IMR-90 (cell line): Measurements from ENCODE around the gene TARS3. TPM values are rescaled to one million over a fixed set of nuclear protein-coding genes. Genes with fewer than 3 reads are reported as not detected.
A peak's percentile ranks its signal among the peaks of the same experiment; 100 is the strongest.

Experiments
- ATAC-seq: fragments of 200-7000 bp; cut with Tn5 transposase; 2 replicates; pipeline ENCODE4 v1.9.1; 2020; ENCODE audit warnings: low read depth, mild to moderate bottlenecking, moderate library complexity
- BruUV-seq: library from RNA; stranded (reverse); fragments of 400-500 nt; replicated peaks from 2 replicates; lab custom pipeline; 2021; lab: Mats Ljungman, UMichigan
- CTCF ChIA-PET: fragments of 300-600 bp; formaldehyde crosslinking; extraction: SDS; loops from one replicate; lab custom pipeline; 2021; ENCODE audit warnings: antibody characterized with exemption; lab: Yijun Ruan, JAX
- POLR2A ChIA-PET: fragments of 300-600 bp; sonication (Branson Sonifier 250); formaldehyde crosslinking; loops from one replicate; lab custom pipeline; 2022; ENCODE audit warnings: antibody characterized with exemption; ENCODE audit not compliant: unreplicated experiment; lab: Charles Lee
- DNase-seq: peaks from one replicate; pipeline ENCODE4 v3.0.0; 2013
- H2AFZ ChIP-seq: replicated peaks from 2 replicates; pipeline ENCODE3; 2013; ENCODE audit warnings: low read length, mild to moderate bottlenecking; ENCODE audit not compliant: poor library complexity
- H2AK5ac ChIP-seq: 2 replicates; pipeline ENCODE4 v1.6.1; 2013; ENCODE audit warnings: low read depth, low read length, inconsistent platforms
- H2AK9ac ChIP-seq: replicated peaks from 2 replicates; pipeline ENCODE3; 2013; ENCODE audit warnings: mild to moderate bottlenecking, low read depth, low read length, moderate library complexity; ENCODE audit not compliant: poor library complexity
- H2BK120ac ChIP-seq: 2 replicates; pipeline ENCODE4 v1.6.1; 2013; ENCODE audit warnings: low read depth, low read length, inconsistent platforms
- H2BK15ac ChIP-seq: 3 replicates; pipeline ENCODE4 v1.6.1; 2013; ENCODE audit warnings: low read depth, low read length, inconsistent platforms
- H2BK20ac ChIP-seq: 2 replicates; pipeline ENCODE4 v1.6.1; 2013; ENCODE audit warnings: low read depth, mild to moderate bottlenecking, inconsistent platforms, low read length, moderate library complexity
- H2BK5ac ChIP-seq: 2 replicates; pipeline ENCODE4 v1.6.1; 2013; ENCODE audit warnings: mild to moderate bottlenecking, low read depth, low read length, inconsistent platforms; ENCODE audit not compliant: poor library complexity, severe bottlenecking
- H3K14ac ChIP-seq: replicated peaks from 2 replicates; pipeline ENCODE4 v1.6.1; 2013; ENCODE audit warnings: low read depth, low read length, inconsistent platforms
- H3K18ac ChIP-seq: 2 replicates; pipeline ENCODE4 v1.6.1; 2013; ENCODE audit warnings: low read depth, low read length, control low read depth
- H3K23ac ChIP-seq: 2 replicates; pipeline ENCODE4 v1.6.1; 2013; ENCODE audit warnings: low read depth, low read length, inconsistent platforms
- H3K27ac ChIP-seq: 2 replicates; pipeline ENCODE4 v1.5.1; 2013; ENCODE audit warnings: mild to moderate bottlenecking, control low read depth, low read length; ENCODE audit not compliant: insufficient read depth
- H3K27me3 ChIP-seq: 2 replicates; pipeline ENCODE4 v1.6.1; 2013; ENCODE audit warnings: low read length; ENCODE audit not compliant: control insufficient read depth, insufficient read depth
- H3K36me3 ChIP-seq: 2 replicates; pipeline ENCODE4 v1.6.1; 2013; ENCODE audit warnings: low read length, mixed read lengths; ENCODE audit not compliant: control insufficient read depth, insufficient read depth
- H3K4ac ChIP-seq: 2 replicates; pipeline ENCODE4 v1.6.1; 2013; ENCODE audit warnings: low read depth, low read length, inconsistent platforms
- H3K4me1 ChIP-seq: 2 replicates; pipeline ENCODE4 v1.6.1; 2013; ENCODE audit warnings: low read length, mixed read lengths; ENCODE audit not compliant: control insufficient read depth, insufficient read depth
- H3K4me2 ChIP-seq: 2 replicates; pipeline ENCODE4 v1.6.1; 2013; ENCODE audit warnings: low read depth, mild to moderate bottlenecking, control low read depth, low read length, moderate library complexity
- H3K4me3 ChIP-seq: 2 replicates; pipeline ENCODE4 v1.5.1; 2013; ENCODE audit warnings: low read depth, mild to moderate bottlenecking, control low read depth, low read length, moderate library complexity; ENCODE audit not compliant: insufficient read depth
- H3K56ac ChIP-seq: 2 replicates; pipeline ENCODE4 v1.6.1; 2013; ENCODE audit warnings: low read length, inconsistent platforms; ENCODE audit not compliant: insufficient read depth; ENCODE audit errors: extremely low read depth
- H3K79me1 ChIP-seq, 2 experiments: 2 replicates each; pipeline ENCODE4 v1.6.1; 2013; ENCODE audit warnings: low read length in 2 of 2, inconsistent platforms in 1 of 2, low read depth in 1 of 2
- H3K9ac ChIP-seq: 2 replicates; pipeline ENCODE4 v1.6.1; 2013; ENCODE audit warnings: low read depth, low read length, control low read depth
- H3K9me1 ChIP-seq: 2 replicates; pipeline ENCODE4 v1.6.1; 2013; ENCODE audit warnings: low read length, inconsistent platforms; ENCODE audit not compliant: insufficient read depth
- H3K9me3 ChIP-seq: 2 replicates; pipeline ENCODE4 v1.6.1; 2013; ENCODE audit warnings: low read length; ENCODE audit not compliant: control insufficient read depth, insufficient read depth
- H4K20me1 ChIP-seq: 2 replicates; pipeline ENCODE4 v1.6.1; 2013; ENCODE audit warnings: low read length, inconsistent platforms; ENCODE audit not compliant: insufficient read depth
- H4K5ac ChIP-seq: 2 replicates; pipeline ENCODE4 v1.6.1; 2013; ENCODE audit warnings: mild to moderate bottlenecking, low read depth, low read length, control low read depth
- H4K8ac ChIP-seq, 2 experiments: 2 replicates each; pipeline ENCODE4 v1.6.1; 2013; ENCODE audit warnings: low read depth in 2 of 2, low read length in 2 of 2, control low read depth in 1 of 2, inconsistent platforms in 1 of 2
- H4K91ac ChIP-seq: 2 replicates; pipeline ENCODE4 v1.6.1; 2013; ENCODE audit warnings: low read depth, low read length, inconsistent platforms; ENCODE audit not compliant: insufficient read depth
- BHLHE40 ChIP-seq: fragments of 150-350 bp; IDR thresholded peaks from 2 replicates; pipeline ENCODE4 v1.6.1; 2016; ENCODE audit warnings: mild to moderate bottlenecking, low read depth, low read length
- SMC3 ChIP-seq: fragments of 150-350 bp; IDR thresholded peaks from 2 replicates; pipeline ENCODE4 v1.6.1; 2016; ENCODE audit warnings: low read depth, mild to moderate bottlenecking, antibody characterized with exemption, low read length, moderate library complexity
- WGBS, 2 experiments: methylation state at CpG; one replicate each; pipeline versions ENCODE4 v1.1.5 to v1.1.7; 2013; ENCODE audit warnings: missing lambda C conversion rate in 2 of 2; ENCODE audit not compliant: insufficient read length in 1 of 2; ENCODE audit errors: extremely low coverage in 2 of 2; 5-methylcytosine and 5-hydroxymethylcytosine counted together
- dilution Hi-C: fragments of 300-500 bp; cut with HindIII; formaldehyde crosslinking; loops from one replicate; pipeline ENCODE4 v1.14.3; 2018; ENCODE audit warnings: low sequenced_read_pairs; ENCODE audit not compliant: unreplicated experiment
- in situ Hi-C: fragments of 300-500 bp; cut with MboI; formaldehyde crosslinking; loops from 3 replicates; pipeline ENCODE4 v1.14.3; 2019; ENCODE audit warnings: low sequenced_read_pairs, inconsistent platforms, mixed read lengths
- intact Hi-C: fragments of 100-400 bp; cut with micrococcal nuclease; formaldehyde crosslinking; loops from 2 replicates; pipeline ENCODE4 v1.10.0; 2022
- polyA plus RNA-seq, 3 experiments: library from polyadenylated mRNA; depleted of rRNA; stranded (reverse); fragments of >200 nt; gene quantifications; 2 replicates each; pipeline ENCODE4 v1.2.3, GENCODE V29; 2012; ENCODE audit warnings: low replicate concordance in 1 of 3
- total RNA-seq: library from RNA; depleted of rRNA; stranded (reverse); fragments of >200 nt; gene quantifications from 2 replicates; pipeline ENCODE4 v1.2.3, GENCODE V29; 2012

The TARS3 gene
- total and polyA plus RNA-seq, 2 of the 4 experiments (the other 2 are of a cell fraction), result 3.4 to 9.3 TPM

DNA sequence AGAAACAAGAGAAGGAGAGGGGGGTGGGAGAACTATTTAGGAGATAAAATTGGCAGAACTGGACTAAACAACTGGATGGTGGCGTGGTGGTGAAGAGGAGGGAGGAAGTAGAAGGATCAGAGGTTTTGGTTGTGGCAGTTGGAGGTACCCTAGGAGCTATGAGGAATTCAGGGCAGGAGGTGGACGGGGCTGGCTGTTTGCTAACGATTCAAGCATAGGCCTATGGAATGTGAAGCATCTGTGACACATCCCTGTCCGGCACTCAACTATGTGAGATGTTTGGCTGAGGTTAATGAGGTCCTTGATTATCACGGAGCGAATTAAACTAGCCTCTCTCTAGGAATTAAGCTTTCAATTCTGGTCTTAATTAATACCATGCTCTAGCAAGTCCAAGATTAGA lies 13.5 kb downstream of the TARS3 start:
- peaks cover 4 to 19% of the 10 kb centered on the region in 2 experiments; a peak in 3 of 4 replicates for H3K79me1 ChIP-seq
- peak overlapping the region; percentile 73 for H2AK5ac ChIP-seq
- peak overlapping the region; percentile 94 for H3K14ac ChIP-seq
- dilution Hi-C loops (no loop called here), intact Hi-C loops (no loop called here), in situ Hi-C loops (no loop called here)
- peaks cover 42% of the 10 kb centered on the region for H3K36me3 ChIP-seq
- H3K4me3 ChIP-seq, result no peak overlapping the region
- peak overlapping the region; percentile 76 for H2AFZ ChIP-seq
- ChIA-PET CTCF (no interaction called here), POLR2A (interaction anchor here (0.6 kb wide), 1 partner anchor 9 kb away, joined by 3 read pairs; no protein-coding TSS in a partner anchor)
- ATAC-seq (peak; percentile 96), DNase-seq (peak; percentile 52)
- H4K91ac ChIP-seq, result peak overlapping the region; percentile 93
- H3K4me2 ChIP-seq, result no peak overlapping the region
- peak overlapping the region; percentile 48; the same call in 1 of the 2 replicates for H3K18ac ChIP-seq
- no TSS peak for BruUV-seq
- H3K27me3 ChIP-seq, result no peaks in the 10 kb centered on the region
- peak overlapping the region; percentile 84; the same call in 2 of the 3 replicates for H2BK15ac ChIP-seq
- 0% methylated on average over 1 of the region's 6 CpGs; no CpG with 5 or more reads in 1 of the 2 experiments for WGBS, 2 experiments
- H2BK120ac ChIP-seq, result peak overlapping the region; percentile 89
- peak overlapping the region; percentile 86 for H2BK5ac ChIP-seq
- H3K9me1 ChIP-seq, result peaks cover 24% of the 10 kb centered on the region
- peak overlapping the region; percentile 62; the same call in 1 of the 2 replicates for H4K5ac ChIP-seq
- H2BK20ac ChIP-seq, result peak overlapping the region; percentile 91
- peaks cover 8% of the 10 kb centered on the region for H3K4me1 ChIP-seq
- H3K27ac ChIP-seq, result peak overlapping the region; percentile 63
- TF ChIP-seq SMC3 (no peak), BHLHE40 (peak; percentile 10; the same call in 1 of the 2 replicates)
- H3K4ac ChIP-seq, result peak overlapping the region; percentile 95
- H4K20me1 ChIP-seq, result no peaks in the 10 kb centered on the region
- peak overlapping the region; percentile 53 for H2AK9ac ChIP-seq
- H3K9me3 ChIP-seq, result no peaks in the 10 kb centered on the region
- H3K23ac ChIP-seq, result peak overlapping the region; percentile 69
- peak overlapping the region; percentile 64; the same call in 1 of the 2 replicates for H3K56ac ChIP-seq
- no peak overlapping the region for H3K9ac ChIP-seq
- H4K8ac ChIP-seq, result peak overlapping the region; percentile 51 to 81; a peak in 3 of 4 replicates
